ENCODE measurements around the gene ERC2. TPM values are rescaled to one million over a fixed set of nuclear protein-coding genes. Genes with fewer than 3 reads are reported as not detected.

The ERC2 gene
- polyA plus RNA-seq, 3 donors, result not detected

DNA sequence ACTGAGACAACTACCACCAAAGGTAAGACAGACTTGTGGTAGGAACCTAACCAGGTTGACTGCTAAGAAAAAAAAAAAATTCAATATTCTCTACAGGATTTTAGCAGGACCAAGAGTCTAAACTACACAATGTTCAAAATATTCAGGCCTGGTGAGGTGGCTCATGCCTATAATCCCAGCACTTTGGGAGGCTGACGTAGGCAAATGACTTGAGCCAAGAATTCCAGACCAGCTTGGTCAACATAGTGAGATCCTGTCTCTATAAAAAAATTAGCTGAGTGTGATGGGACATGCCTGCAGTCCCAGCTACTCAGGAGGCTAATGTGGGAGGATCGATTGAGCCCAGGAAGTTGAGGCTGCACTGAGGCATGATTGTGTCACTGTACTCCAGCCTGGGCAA is 639.6 kb downstream of the ERC2 start:
- Mint-ChIP-seq H3K27me3 (ENCODE audit: low read depth in 3 of 3) (peaks cover 0 to 1% (median 0%) of the 10 kb centered on the region in 3 donors), H3K27ac (no peak overlapping the region), H3K36me3 (no peaks in the 10 kb centered on the region), H3K4me3 (no peak overlapping the region), H3K4me1 (no peaks in the 10 kb centered on the region), H3K9me3 (peaks cover 3 to 15% (median 7%) of the 10 kb centered on the region in 7 donors)
- Histone ChIP-seq H4K20me1 (ENCODE audit: insufficient read depth, low read length) (no peaks in the 10 kb centered on the region), H3K36me3 (replicated peaks in 1 of 2; ENCODE audit: control insufficient read depth in 1 of 2, insufficient read depth in 2 of 2, low read length in 2 of 2) (no peaks in the 10 kb centered on the region), H3K9ac (ENCODE audit: insufficient read depth, low read length, poor library complexity, severe bottlenecking) (no peak overlapping the region), H3K9me3 (replicated peaks in 1 of 2; ENCODE audit: control insufficient read depth in 1 of 2, insufficient read depth in 1 of 2, low read length in 2 of 2) (peaks cover 0 to 13% of the 10 kb centered on the region in 2 donors), H3K4me1 (ENCODE audit: control insufficient read depth in 1 of 2, insufficient read depth in 2 of 2, low read length in 2 of 2) (no peaks in the 10 kb centered on the region), H3K4me2 (replicated peaks; ENCODE audit: extremely low read depth, low read length, poor library complexity, severe bottlenecking) (no peak overlapping the region), H3K4me3 (replicated peaks in 1 of 3; ENCODE audit: low read depth in 2 of 3, low read length in 3 of 3) (no peak overlapping the region), H3K27me3 (ENCODE audit: control insufficient read depth in 2 of 2, insufficient read depth in 2 of 2, low read length in 2 of 2) (no peaks in the 10 kb centered on the region), H3K27ac (ENCODE audit: low read depth in 1 of 2, low read length in 2 of 2) (no peak overlapping the region), H3K79me2 (ENCODE audit: insufficient read depth, low read length) (no peaks in the 10 kb centered on the region), H2AFZ (ENCODE audit: insufficient read depth, low read depth, low read length, poor library complexity, severe bottlenecking) (no peak overlapping the region)
- no CpG with 5 or more reads among the region's 2 CpGs for WGBS (ENCODE audit: insufficient coverage)
- DNase-seq, result no peak
- intact Hi-C loops (cut with micrococcal nuclease), result no loop called here
- TF ChIP-seq, protein P1, sequence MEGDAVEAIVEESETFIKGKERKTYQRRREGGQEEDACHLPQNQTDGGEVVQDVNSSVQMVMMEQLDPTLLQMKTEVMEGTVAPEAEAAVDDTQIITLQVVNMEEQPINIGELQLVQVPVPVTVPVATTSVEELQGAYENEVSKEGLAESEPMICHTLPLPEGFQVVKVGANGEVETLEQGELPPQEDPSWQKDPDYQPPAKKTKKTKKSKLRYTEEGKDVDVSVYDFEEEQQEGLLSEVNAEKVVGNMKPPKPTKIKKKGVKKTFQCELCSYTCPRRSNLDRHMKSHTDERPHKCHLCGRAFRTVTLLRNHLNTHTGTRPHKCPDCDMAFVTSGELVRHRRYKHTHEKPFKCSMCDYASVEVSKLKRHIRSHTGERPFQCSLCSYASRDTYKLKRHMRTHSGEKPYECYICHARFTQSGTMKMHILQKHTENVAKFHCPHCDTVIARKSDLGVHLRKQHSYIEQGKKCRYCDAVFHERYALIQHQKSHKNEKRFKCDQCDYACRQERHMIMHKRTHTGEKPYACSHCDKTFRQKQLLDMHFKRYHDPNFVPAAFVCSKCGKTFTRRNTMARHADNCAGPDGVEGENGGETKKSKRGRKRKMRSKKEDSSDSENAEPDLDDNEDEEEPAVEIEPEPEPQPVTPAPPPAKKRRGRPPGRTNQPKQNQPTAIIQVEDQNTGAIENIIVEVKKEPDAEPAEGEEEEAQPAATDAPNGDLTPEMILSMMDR (IDR thresholded peaks at IDR 0.05), result no peak

DNA sequence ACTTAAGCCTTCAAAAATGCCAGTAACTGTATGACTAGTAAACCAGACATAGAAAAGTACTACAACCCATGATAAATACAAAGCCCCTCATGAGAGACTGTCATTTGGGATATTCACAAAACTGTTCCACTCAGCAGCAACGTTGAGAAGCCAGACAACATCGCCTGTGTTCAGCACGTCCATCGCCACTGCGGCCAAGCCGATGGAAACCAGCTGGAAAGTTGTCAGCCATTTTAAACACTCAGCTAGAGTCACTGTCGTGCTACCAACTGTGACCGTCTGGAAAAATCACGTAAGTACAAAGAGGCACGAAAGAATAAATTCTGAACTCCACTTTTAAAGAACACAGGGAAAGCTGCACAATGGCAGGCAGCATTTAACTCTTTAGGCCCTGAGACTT is 640.5 kb downstream of the ERC2 start:
- no peak for DNase-seq
- Mint-ChIP-seq H3K4me1 (no peaks in the 10 kb centered on the region), H3K27me3 (ENCODE audit: low read depth in 3 of 3) (peaks cover 0 to 1% (median 1%) of the 10 kb centered on the region in 3 donors), H3K9me3 (peaks cover 2 to 14% (median 7%) of the 10 kb centered on the region in 7 donors), H3K36me3 (no peaks in the 10 kb centered on the region), H3K4me3 (no peak overlapping the region), H3K27ac (no peak overlapping the region)
- no peak overlapping the region for H3K9ac ChIP-seq (ENCODE audit: insufficient read depth, low read length, poor library complexity, severe bottlenecking)
- no peak overlapping the region for H3K27ac ChIP-seq (ENCODE audit: low read depth in 1 of 2, low read length in 2 of 2)
- TF ChIP-seq, protein P1 (IDR thresholded peaks at IDR 0.05), result no peak
- H3K79me2 ChIP-seq (ENCODE audit: insufficient read depth, low read length), result no peaks in the 10 kb centered on the region
- no peaks in the 10 kb centered on the region for H3K36me3 ChIP-seq (replicated peaks in 1 of 2; ENCODE audit: control insufficient read depth in 1 of 2, insufficient read depth in 2 of 2, low read length in 2 of 2)
- H3K4me2 ChIP-seq (replicated peaks; ENCODE audit: extremely low read depth, low read length, poor library complexity, severe bottlenecking), result no peak overlapping the region
- no peaks in the 10 kb centered on the region for H3K27me3 ChIP-seq (ENCODE audit: control insufficient read depth in 2 of 2, insufficient read depth in 2 of 2, low read length in 2 of 2)
- no peaks in the 10 kb centered on the region for H3K4me1 ChIP-seq (ENCODE audit: control insufficient read depth in 1 of 2, insufficient read depth in 2 of 2, low read length in 2 of 2)
- intact Hi-C loops (cut with micrococcal nuclease), result no loop called here
- no peak overlapping the region for H2AFZ ChIP-seq (ENCODE audit: insufficient read depth, low read depth, low read length, poor library complexity, severe bottlenecking)
- H3K9me3 ChIP-seq (replicated peaks in 1 of 2; ENCODE audit: control insufficient read depth in 1 of 2, insufficient read depth in 1 of 2, low read length in 2 of 2), result peaks cover 0 to 13% of the 10 kb centered on the region in 2 donors
- no peak overlapping the region for H3K4me3 ChIP-seq (replicated peaks in 1 of 3; ENCODE audit: low read depth in 2 of 3, low read length in 3 of 3)
- 93% methylated on average over 10 of the region's 10 CpGs for WGBS (ENCODE audit: insufficient coverage)
- no peaks in the 10 kb centered on the region for H4K20me1 ChIP-seq (ENCODE audit: insufficient read depth, low read length)

Measured in CD14-positive monocyte (primary cell).